SK-N-SH treated with all-trans-retinoic acid at 6 μM for 48 hours (cell line): ENCODE data around the gene COPS9.

Source experiments
- ARNTL ChIP-seq: fragments of 450-650 bp; formaldehyde crosslinking; IDR thresholded peaks from 2 replicates; pipeline ENCODE4 v1.5.0; 2020; ENCODE audit warnings: low read depth, mild to moderate bottlenecking, moderate library complexity, borderline replicate concordance
- BACH2 ChIP-seq: fragments of 250-450 bp; sonication (Bioruptor Pico); IDR thresholded peaks from 2 replicates; pipeline ENCODE4 v1.9.0; 2021; ENCODE audit warnings: mild to moderate bottlenecking, borderline replicate concordance
- ESRRG ChIP-seq: fragments of 250-450 bp; sonication (Bioruptor Pico); IDR thresholded peaks from 2 replicates; pipeline ENCODE4 v1.6.1; 2021; ENCODE audit warnings: mild to moderate bottlenecking
- GLIS3 ChIP-seq: fragments of 250-450 bp; sonication (Bioruptor Pico); IDR thresholded peaks from 2 replicates; pipeline ENCODE4 v1.5.0; 2020; ENCODE audit warnings: mild to moderate bottlenecking, moderate library complexity
- ISL1 ChIP-seq: fragments of 250-450 bp; sonication (Bioruptor Pico); IDR thresholded peaks from 2 replicates; pipeline ENCODE4 v2.1.2; 2022; ENCODE audit warnings: mild to moderate bottlenecking, moderate library complexity
- OSR1 ChIP-seq: fragments of 250-450 bp; sonication (Bioruptor Pico); IDR thresholded peaks from 2 replicates; pipeline ENCODE4 v1.8.0; 2022; ENCODE audit warnings: moderate library complexity, mild to moderate bottlenecking, inconsistent platforms
- SNAI2 ChIP-seq: fragments of 250-450 bp; sonication (Bioruptor Pico); IDR thresholded peaks from 2 replicates; pipeline ENCODE4 v1.5.0; 2020; ENCODE audit warnings: mild to moderate bottlenecking, moderate library complexity
- TCF4 ChIP-seq: fragments of 250-450 bp; sonication (Bioruptor Pico); IDR thresholded peaks from 2 replicates; pipeline ENCODE4 v1.8.0; 2021; ENCODE audit warnings: mild to moderate bottlenecking, moderate library complexity, borderline replicate concordance
- ZC3H10 ChIP-seq: fragments of 250-450 bp; sonication (Bioruptor Pico); IDR thresholded peaks from 2 replicates; pipeline ENCODE4 v1.5.1; 2021; ENCODE audit warnings: mild to moderate bottlenecking, moderate library complexity
- ZNF565 ChIP-seq: fragments of 450-650 bp; formaldehyde crosslinking; conservative IDR thresholded peaks from 2 replicates; pipeline ENCODE4 v1.5.0; 2020; ENCODE audit warnings: low read depth, mild to moderate bottlenecking, moderate library complexity
- ZNF70 ChIP-seq: fragments of 450-650 bp; formaldehyde crosslinking; IDR thresholded peaks from 2 replicates; pipeline ENCODE4 v1.5.0; 2020; ENCODE audit warnings: mild to moderate bottlenecking, moderate library complexity
- TF ChIP-seq, protein P1 (sequence below): fragments of 250-450 bp; sonication (Bioruptor Pico); IDR thresholded peaks from 2 replicates; pipeline ENCODE4 v1.8.0; 2021; ENCODE audit warnings: low read depth, mild to moderate bottlenecking, moderate library complexity, borderline replicate concordance
- TF ChIP-seq, protein P2 (sequence below): fragments of 250-450 bp; sonication (Bioruptor Pico); IDR thresholded peaks from 2 replicates; pipeline ENCODE4 v1.5.1; 2020; ENCODE audit warnings: low read depth, mild to moderate bottlenecking, moderate library complexity

DNA sequence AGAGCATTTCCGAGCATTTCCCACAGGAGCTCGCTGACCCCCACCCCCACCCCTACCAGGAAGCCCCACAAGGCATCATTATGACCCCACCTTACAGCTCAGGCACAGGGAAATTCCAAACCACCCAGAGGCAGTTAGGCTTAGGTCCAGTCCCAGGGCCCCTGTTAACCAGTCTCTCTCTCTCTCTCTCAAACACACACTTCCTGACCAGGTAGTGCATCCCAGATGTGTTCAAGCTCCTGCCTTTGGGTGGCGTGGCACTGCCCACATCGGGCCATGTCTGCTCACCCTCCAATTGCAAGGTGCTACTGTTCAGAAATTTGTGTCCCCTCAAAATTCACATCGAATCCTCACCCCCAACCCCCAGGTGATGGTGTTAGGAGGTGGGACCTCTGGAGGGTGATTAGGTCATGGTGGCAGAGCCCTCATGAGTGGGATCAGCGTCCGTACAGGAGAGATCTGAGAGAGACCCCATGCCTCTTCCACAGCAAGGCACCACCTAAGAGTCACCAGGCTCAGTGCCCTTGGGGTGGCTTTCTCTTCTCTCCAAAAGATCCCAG lies 8.8 kb downstream of the COPS9 start:
- no peak for TF ChIP-seq ISL1
- no peak for TF ChIP-seq SNAI2 (CRISPR knock-in tag)
- TF ChIP-seq ZNF70 (CRISPR knock-in tag): no peak
- TF ChIP-seq ESRRG: no peak
- TF ChIP-seq BACH2: no peak
- TF ChIP-seq TCF4 (CRISPR knock-in tag): no peak
- TF ChIP-seq, protein P1, sequence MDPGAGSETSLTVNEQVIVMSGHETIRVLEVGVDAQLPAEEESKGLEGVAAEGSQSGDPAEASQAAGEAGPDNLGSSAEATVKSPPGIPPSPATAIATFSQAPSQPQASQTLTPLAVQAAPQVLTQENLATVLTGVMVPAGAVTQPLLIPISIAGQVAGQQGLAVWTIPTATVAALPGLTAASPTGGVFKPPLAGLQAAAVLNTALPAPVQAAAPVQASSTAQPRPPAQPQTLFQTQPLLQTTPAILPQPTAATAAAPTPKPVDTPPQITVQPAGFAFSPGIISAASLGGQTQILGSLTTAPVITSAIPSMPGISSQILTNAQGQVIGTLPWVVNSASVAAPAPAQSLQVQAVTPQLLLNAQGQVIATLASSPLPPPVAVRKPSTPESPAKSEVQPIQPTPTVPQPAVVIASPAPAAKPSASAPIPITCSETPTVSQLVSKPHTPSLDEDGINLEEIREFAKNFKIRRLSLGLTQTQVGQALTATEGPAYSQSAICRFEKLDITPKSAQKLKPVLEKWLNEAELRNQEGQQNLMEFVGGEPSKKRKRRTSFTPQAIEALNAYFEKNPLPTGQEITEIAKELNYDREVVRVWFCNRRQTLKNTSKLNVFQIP (CRISPR knock-in tag): no peak
- no peak for TF ChIP-seq GLIS3 (CRISPR knock-in tag)
- TF ChIP-seq OSR1 (CRISPR knock-in tag): no peak
- no peak for TF ChIP-seq ZNF565 (CRISPR knock-in tag)
- TF ChIP-seq ZC3H10: no peak
- TF ChIP-seq, protein P2, sequence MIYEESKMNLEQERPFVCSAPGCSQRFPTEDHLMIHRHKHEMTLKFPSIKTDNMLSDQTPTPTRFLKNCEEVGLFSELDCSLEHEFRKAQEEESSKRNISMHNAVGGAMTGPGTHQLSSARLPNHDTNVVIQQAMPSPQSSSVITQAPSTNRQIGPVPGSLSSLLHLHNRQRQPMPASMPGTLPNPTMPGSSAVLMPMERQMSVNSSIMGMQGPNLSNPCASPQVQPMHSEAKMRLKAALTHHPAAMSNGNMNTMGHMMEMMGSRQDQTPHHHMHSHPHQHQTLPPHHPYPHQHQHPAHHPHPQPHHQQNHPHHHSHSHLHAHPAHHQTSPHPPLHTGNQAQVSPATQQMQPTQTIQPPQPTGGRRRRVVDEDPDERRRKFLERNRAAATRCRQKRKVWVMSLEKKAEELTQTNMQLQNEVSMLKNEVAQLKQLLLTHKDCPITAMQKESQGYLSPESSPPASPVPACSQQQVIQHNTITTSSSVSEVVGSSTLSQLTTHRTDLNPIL: no peak
- no peak for TF ChIP-seq ARNTL (CRISPR knock-in tag)
